Ecto neural progenitor cell (in vitro differentiated cells): Measurements from ENCODE around the gene PLAC1.

Experiments
- DNase-seq: peaks from one replicate; pipeline ENCODE4 v3.0.0-alpha.2; 2018; ENCODE audit warnings: low spot score

Gene PLAC1

DNA sequence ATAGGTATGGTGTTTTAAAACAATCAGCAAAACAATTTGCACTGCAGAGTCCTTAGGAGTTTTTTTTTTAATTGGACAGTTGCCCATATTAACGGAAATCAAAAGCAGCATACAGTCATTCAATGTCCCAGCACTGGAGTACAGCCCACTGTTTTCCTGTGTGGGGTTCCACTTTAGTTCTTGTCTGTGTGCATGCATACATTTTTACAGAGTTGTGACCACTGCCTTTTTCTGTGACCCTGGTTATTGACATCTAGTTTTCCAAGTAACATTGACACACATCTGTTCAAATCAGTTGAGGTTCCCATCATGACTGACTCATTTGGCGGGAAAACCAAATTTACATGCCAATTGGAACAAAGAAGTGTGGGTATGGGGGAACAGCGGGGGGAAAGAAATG, 115.0 kb downstream of the PLAC1 start:
- no peak for DNase-seq

DNA sequence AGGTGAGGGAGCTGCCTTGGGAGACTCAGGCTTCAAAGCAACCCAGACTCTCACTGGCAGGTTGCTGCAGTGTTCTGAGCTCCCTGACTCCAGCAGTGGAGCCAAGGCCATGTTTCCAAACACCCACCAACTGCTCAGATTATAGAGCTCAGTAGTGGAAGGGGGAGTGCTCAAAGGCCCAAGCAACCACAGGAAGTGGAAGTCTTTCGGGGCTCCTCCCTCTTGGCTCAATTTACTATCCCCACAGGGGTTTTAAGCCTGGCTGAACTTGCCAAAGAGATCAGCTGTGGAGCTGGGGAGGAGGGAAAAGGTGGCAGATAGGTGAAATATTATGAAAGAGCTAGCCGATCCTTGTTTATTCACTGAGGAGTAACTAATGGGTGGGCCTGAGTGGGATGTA, 115.8 kb downstream of the PLAC1 start:
- no peak for DNase-seq

DNA sequence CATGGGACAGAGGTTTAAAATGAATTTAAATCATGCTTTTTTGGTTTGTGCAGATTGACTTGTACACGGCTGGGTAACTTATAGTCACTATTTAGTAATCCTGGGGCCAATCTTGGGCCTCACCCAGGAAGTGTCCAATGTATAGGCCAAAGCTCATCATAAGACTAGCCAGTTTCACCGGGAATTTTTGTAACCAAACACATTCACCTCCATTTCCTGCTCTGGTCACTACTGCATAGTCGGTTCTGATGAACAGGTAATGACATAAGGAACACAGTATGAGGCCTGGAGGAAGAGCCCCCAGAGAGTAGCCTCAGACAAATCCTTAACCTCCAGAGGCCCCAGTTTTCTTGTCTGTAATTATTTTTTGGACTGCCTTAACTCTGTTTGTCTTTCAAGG, 116.4 kb downstream of the PLAC1 start:
- DNase-seq: no peak

DNA sequence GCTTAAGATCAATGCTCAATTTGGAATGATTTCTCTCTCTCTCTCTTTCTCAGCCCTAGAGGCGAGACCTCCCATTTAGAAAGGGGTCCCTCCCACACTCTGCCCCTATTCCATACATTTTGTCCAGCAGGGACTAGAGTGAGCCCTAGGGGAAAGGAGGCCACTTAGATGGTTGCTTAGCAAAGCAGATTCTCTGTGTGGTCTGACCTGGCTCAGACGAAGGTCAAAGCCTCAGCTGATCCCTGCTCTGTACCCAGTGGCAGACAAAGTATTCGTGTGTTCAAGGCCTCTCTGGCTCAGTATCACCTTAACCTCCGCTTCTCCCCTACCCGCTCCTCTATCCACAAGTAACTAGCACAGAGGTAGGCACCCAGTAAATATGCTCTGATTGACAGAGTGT, 120.0 kb downstream of the PLAC1 start:
- no peak for DNase-seq

DNA sequence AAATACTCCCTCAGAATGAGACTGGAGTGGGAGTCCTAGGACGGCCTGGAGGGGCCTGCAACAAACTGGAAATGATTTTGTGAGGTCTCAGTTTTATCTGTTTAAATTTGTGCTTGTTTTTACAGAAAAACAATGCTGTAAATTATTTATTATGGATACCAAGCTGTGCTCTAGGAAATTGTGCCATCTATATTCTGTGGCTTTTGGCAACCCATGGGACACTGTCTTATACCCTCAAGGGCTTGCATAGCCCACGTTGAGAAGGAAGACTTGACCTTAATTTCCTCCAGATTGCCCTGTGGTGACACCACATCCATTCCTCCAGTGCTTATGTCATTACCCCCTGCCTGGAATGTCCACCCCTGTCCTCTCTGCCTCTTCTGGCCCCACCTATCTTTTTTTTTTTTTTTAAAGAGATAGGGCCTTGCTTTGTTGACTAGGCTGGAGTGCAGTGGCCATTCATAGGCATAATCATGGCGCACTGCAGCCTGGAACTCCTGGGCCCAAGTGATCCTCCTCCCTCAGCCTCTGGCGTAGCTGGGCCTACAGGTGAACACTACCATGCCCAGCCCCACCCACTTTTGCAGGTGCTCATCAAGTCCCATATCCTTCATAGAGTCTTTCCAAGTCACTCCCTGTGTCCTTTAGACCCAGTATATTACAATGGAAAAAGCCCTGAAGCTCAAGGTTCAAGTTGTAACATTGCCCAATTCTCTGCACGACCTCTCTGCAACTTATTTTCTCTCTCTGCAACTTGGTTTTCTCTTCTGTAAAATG, 120.9 kb downstream of the PLAC1 start:
- no peak for DNase-seq

DNA sequence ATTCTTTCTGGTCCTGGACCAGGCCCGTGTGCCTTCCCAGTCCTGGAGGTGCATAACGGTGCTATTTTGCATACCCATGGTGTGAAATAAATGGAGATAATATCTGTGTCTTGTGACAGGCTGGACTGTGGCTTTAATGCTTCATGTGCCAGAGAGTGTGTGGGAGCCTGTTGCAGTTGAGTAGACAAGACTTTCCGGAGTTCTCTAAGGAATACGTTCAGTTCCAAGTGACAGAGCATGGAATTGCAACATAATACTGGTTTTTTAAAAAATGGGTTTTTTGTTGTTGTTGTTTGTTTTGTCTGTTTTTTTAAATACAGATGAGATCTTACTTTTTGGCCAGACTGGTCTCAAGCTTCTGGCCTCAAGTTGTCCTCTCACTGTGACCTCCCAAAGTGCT, 124.3 kb downstream of the PLAC1 start:
- DNase-seq: no peak

DNA sequence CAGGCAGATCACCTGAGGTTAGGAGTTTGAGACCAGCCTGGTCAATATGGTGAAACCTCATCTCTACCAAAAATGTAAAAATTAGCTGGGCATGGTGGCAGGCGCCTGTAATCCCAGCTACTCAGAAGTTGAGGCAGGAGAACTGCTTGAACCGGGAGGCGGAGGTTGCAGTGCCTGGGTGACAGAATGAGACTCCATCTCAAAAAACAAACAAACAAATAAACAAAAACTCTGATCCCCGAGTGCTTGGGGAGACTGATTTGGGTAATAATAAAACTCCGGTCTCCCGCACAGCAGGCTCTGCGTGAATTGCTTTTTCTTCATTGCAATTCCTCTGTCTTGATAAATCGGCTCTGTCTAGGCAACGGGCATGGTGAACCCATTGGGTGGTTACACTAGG, 124.9 kb downstream of the PLAC1 start:
- no peak for DNase-seq

DNA sequence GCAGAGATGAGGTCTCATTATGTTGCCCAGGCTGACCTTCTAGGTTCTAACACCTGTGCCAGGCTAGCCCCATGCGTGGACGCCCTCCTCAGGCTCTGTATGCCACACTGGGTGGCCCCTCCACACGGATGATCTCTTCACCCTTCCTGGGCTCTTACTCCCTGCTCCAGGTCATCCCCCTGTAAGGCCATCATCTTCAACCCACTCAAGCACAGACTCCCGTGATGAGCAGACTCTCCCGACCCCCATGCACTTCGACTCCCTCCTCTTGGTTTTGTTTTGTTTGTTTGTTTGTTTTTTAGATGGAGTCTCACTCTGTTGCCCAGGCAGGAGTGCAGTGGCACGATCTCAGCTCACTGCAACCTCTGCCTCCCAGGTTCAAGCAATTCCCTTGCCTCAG, 127.4 kb downstream of the PLAC1 start:
- no peak for DNase-seq

DNA sequence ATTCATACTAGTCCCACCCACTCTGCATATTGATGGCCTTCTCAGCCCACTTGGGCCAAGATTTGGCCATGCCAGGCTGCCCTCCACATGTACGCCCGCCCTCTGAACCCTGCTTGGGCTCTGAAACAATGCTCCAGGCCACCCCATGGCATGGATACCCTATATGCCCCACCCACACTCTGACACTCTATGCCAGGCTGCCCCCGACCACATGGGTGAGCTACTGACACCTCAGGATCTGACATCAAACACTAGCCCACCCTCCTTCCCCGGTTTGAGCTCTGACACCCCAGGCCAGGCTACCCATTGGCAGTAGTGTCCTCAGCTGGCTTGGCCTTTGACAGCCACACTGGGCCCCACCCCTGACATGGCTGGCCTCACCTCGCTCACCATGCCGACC, 128.8 kb downstream of the PLAC1 start:
- DNase-seq: no peak

DNA sequence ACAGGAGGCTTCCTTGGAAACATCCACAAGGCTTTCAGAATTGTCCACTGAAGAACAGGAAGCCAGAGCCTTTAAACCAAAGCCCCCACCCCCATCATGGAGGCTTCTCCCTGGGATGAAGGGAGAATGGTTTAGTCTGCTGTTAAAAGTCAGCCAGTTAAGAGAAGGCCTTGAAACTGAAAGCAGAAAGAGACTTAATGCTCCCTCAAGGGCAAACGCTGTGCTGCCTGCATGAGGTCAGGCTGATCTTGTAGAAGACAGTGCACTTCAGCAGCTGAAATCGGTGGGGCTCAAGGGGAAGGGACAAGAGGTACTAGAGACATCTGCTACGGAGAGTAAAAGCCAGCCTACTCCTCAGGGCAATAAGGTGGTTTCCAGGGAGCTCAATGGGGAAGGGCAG, 129.3 kb downstream of the PLAC1 start:
- no peak for DNase-seq

DNA sequence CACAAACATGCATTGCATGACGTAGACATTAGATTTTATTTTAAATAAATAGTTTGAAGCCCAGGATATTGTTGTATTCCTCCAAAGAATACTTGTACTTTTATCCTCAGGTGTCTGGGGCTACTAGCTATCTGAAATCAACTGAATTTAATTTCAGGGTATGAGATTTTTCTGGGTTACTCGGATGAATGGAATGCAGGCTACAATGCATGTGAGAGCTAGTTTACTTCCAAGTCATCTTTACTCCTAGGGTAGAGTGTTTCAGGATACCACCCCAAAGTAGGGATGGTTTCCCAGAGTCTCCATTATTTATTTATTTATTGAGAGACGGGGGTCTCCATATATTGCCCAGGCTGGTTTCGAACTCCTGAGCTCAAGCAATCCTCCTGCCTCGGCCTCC, 131.9 kb downstream of the PLAC1 start:
- DNase-seq: no peak

DNA sequence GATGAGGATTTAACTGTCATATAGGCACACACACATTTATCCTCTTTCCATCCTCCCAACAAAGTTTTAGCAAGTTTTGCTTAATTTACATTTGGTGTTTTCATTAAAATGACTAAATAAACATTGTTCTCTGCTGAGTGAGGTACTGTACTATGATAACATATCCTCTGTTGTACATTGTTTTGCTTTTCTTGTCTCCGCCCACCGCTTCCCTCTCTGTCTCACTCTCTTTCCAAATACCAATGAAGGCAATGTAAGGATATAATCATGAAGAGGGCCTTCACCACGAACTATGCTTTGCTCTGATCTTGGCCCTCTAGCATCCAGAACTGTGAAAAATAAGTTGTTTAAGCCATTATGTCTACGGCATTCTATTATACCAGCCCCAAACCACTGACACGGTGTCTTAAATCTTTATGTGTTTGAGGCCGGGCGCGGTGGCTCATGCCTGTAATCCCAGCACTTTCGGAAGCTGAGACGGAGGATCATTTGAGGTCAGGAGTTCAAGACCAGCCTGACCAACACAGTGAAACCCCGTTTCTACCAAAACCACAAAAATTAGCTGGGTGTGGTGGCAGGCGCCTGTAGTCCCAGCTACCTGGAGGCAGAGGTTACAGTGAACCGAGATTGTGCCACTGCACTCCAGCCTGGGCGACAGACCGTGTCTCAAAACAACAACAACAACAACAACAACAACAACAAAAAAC, 133.0 kb downstream of the PLAC1 start:
- no peak for DNase-seq

DNA sequence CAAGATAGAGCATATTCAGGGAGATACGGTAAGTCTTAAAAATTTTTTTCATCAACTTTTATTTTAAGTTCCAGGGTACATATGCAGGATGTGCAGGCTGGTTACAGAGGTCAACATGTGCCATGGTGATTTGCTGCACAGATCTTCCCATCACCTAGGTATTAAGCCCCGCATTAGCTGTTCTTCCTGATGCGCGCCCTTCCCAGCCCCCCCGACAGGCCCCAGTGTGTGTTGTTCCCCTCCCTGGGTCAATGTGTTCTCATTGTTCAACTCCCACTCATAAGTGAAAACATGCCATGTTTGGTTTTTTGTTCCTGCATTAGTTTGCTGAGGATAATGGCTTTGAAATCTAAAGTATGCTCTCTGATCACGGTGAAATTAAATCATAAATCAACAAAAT, 134.1 kb downstream of the PLAC1 start:
- no peak for DNase-seq

DNA sequence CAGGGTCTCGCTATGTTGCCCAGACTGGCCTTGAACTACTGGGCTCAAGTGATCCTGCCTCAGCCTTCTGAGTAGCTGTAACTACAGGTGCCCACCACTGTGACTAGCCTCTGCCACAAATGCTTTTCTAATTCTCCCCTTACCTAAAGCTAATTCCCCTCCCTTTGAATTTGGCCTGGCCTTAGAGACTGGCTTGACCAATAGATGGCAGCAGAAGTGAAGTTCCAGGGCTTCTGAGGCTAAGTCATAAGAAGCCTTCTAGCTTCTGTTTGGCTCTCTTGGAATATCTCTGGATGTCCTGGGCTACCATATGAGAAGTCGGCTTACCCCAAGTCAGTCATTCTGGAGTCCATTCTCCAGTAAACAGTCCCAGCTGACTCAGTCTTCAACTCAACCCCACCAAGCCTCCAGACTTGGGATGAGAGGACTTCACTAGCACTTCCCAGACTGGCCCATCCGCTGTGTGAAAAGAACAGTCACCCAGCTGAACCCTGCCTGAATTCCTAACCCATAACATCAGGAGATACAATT, 137.3 kb downstream of the PLAC1 start:
- no peak for DNase-seq
